HepG2 (cell line): ENCODE results near the gene GIMAP4. TPM values are rescaled to one million over a fixed set of nuclear protein-coding genes. Genes with fewer than 3 reads are reported as not detected.

ENCODE experiments used
- ATAC-seq: fragments of 200-7000 bp; cut with Tn5 transposase; 3 replicates; pipeline ENCODE4 v1.9.1; 2020; ENCODE audit warnings: mild to moderate bottlenecking, moderate library complexity
- BruUV-seq: library from RNA; stranded (reverse); fragments of 400-500 nt; replicated peaks from 2 replicates; lab custom pipeline; 2021; lab: Mats Ljungman, UMichigan
- CTCF ChIA-PET: fragments of 300-600 bp; formaldehyde crosslinking; extraction: SDS; loops from one replicate; lab custom pipeline; 2021; ENCODE audit warnings: low total read pairs, inconsistent platforms, low intra/inter-chr PET ratio; lab: Yijun Ruan, JAX
- POLR2A ChIA-PET: fragments of 350-600 bp; sonication (Branson Sonifier 250); formaldehyde crosslinking; loops from one replicate; lab custom pipeline; 2020; ENCODE audit warnings: antibody characterized with exemption, inconsistent platforms; lab: Yijun Ruan, JAX
- DNase-seq: peaks from one replicate; pipeline ENCODE4 v3.0.0-alpha.2; 2015; ENCODE audit warnings: low spot score
- FAIRE-seq: peaks from 3 replicates; lab custom pipeline; 2011; peaks lifted over from hg19 to GRCh38; lab: Jason Lieb, UNC
- H2AFZ ChIP-seq: one replicate; pipeline ENCODE4 v1.6.1; 2011; ENCODE audit warnings: low read length, inconsistent platforms
- H3K27ac ChIP-seq: fragments of 300-600 bp; 3 replicates; pipeline ENCODE4 v1.8.0; 2011; ENCODE audit warnings: mixed run types, mild to moderate bottlenecking, mixed read lengths, low read length, inconsistent platforms; ENCODE audit not compliant: insufficient read depth; ENCODE audit errors: extremely low read length
- H3K27me3 ChIP-seq, 2 experiments: fragments of 200-600 bp in 1 of 2; 2 replicates in 1 of 2; 3 replicates in 1 of 2; pipeline versions ENCODE4 v1.6.0 to v1.8.0; 2011; ENCODE audit warnings: low read length in 2 of 2, mild to moderate bottlenecking in 2 of 2, moderate library complexity in 2 of 2, inconsistent platforms in 1 of 2; ENCODE audit not compliant: insufficient read depth in 2 of 2, control insufficient read depth in 1 of 2
- H3K36me3 ChIP-seq, 2 experiments: fragments of 200-600 bp in 1 of 2; replicated peaks in 1 of 2; 2 replicates in 1 of 2; 3 replicates in 1 of 2; pipeline versions ENCODE4 v1.5.1 to v1.8.0; 2011; ENCODE audit warnings: low read length in 2 of 2, inconsistent platforms in 1 of 2; ENCODE audit not compliant: insufficient read depth in 2 of 2, control insufficient read depth in 1 of 2
- H3K4me1 ChIP-seq: 2 replicates; pipeline ENCODE4 v1.5.1; 2012; ENCODE audit warnings: low read length, inconsistent platforms; ENCODE audit not compliant: insufficient read depth
- H3K4me2 ChIP-seq: 2 replicates; pipeline ENCODE4 v1.6.0; 2011; ENCODE audit warnings: low read depth, low read length, inconsistent platforms
- H3K4me3 ChIP-seq, 3 experiments: fragments of 200-600 bp in 1 of 3; sonication (generic), shearing (Covaris generic) in 1 of 3; replicated peaks in 1 of 3; 2 replicates each; pipeline ENCODE4 v1.5.1; 2011 to 2016; ENCODE audit warnings: low read length in 3 of 3, inconsistent platforms in 2 of 3, low read depth in 2 of 3, mild to moderate bottlenecking in 2 of 3, control low read depth in 1 of 3, mixed read lengths in 1 of 3; ENCODE audit not compliant: insufficient read depth in 1 of 3
- H3K79me2 ChIP-seq: one replicate; pipeline ENCODE4 v1.6.1; 2011; ENCODE audit warnings: low read length, inconsistent platforms; ENCODE audit not compliant: insufficient read depth
- H3K9ac ChIP-seq: 2 replicates; pipeline ENCODE4 v1.6.0; 2011; ENCODE audit warnings: mild to moderate bottlenecking, low read depth, low read length, inconsistent platforms; ENCODE audit not compliant: insufficient read depth
- H3K9me3 ChIP-seq: 2 replicates; pipeline ENCODE4 v1.5.1; 2012; ENCODE audit warnings: mild to moderate bottlenecking, low read length
- H4K20me1 ChIP-seq: 2 replicates; pipeline ENCODE4 v1.6.0; 2011; ENCODE audit warnings: inconsistent platforms, mild to moderate bottlenecking, low read length, moderate library complexity; ENCODE audit not compliant: insufficient read depth
- BORCS8-MEF2B ChIP-seq: sonication (generic); formaldehyde crosslinking; IDR thresholded peaks from 2 replicates; pipeline ENCODE4 v1.8.0; 2022; ENCODE audit warnings: mild to moderate bottlenecking, missing genetic modification reagents
- GABPA ChIP-seq, 2 experiments: IDR thresholded peaks; 2 replicates each; pipeline ENCODE4 v1.6.1; 2011 to 2016; ENCODE audit warnings: low read depth in 2 of 2, low read length in 1 of 2, missing biosample characterization in 1 of 2, missing genetic modification characterization in 1 of 2
- GATAD2A ChIP-seq: IDR thresholded peaks from 2 replicates; pipeline ENCODE4 v1.6.1; 2016
- KLF11 ChIP-seq: IDR thresholded peaks from 2 replicates; pipeline ENCODE4 v1.6.1; 2016; ENCODE audit warnings: missing compliant biosample characterization
- SP1 ChIP-seq, 2 experiments: fragments of 450-650 bp in 1 of 2; sonication (generic) in 1 of 2; formaldehyde crosslinking in 1 of 2; IDR thresholded peaks; 2 replicates each; pipeline versions ENCODE4 v1.4.0 to v1.6.1; 2016 to 2020; ENCODE audit warnings: missing genetic modification reagents in 1 of 2
- XBP1 ChIP-seq: sonication (generic); formaldehyde crosslinking; IDR thresholded peaks from 2 replicates; pipeline ENCODE4 v1.5.0; 2020; ENCODE audit warnings: missing genetic modification reagents
- ZBTB4 ChIP-seq: sonication (generic); formaldehyde crosslinking; IDR thresholded peaks from 2 replicates; pipeline ENCODE4 v1.4.0; 2020; ENCODE audit warnings: missing genetic modification reagents, mild to moderate bottlenecking, borderline replicate concordance
- ZNF614 ChIP-seq: IDR thresholded peaks from 2 replicates; pipeline ENCODE4 v1.6.1; 2018; ENCODE audit warnings: missing biosample characterization, missing genetic modification reagents, inconsistent platforms, borderline replicate concordance
- ZNF710 ChIP-seq: sonication (generic); formaldehyde crosslinking; IDR thresholded peaks from 2 replicates; pipeline ENCODE4 v1.5.0; 2020; ENCODE audit warnings: mild to moderate bottlenecking, missing genetic modification reagents, borderline replicate concordance
- ZSCAN5A ChIP-seq: sonication (generic); formaldehyde crosslinking; IDR thresholded peaks from 2 replicates; pipeline ENCODE4 v1.8.0; 2022; ENCODE audit warnings: mild to moderate bottlenecking, missing genetic modification reagents, borderline replicate concordance
- WGBS: methylation state at CpG from one replicate; pipeline ENCODE4 v1.1.6; 2017; ENCODE audit warnings: low lambda C conversion rate; 5-methylcytosine and 5-hydroxymethylcytosine counted together
- in situ Hi-C: cut with HindIII; loops from 2 replicates; pipeline ENCODE4 v1.10.0; 2017; ENCODE audit warnings: low pct_unique_long_range_greater_than_20kb; ENCODE audit not compliant: extremely low pct_ligation_motif_present
- intact Hi-C: fragments of 100-400 bp; cut with micrococcal nuclease; formaldehyde crosslinking; loops from one replicate; pipeline ENCODE4 v1.10.0; 2022; ENCODE audit not compliant: unreplicated experiment
- polyA plus RNA-seq, 8 experiments: library from polyadenylated mRNA; depleted of rRNA in 3 of 8; stranded (reverse) in 7 of 8; unstranded in 1 of 8; fragments of >200 nt; fragmentation: Illumina TruSeq in 4 of 8; extraction: Trizol in 4 of 8; gene quantifications; 2 replicates each; pipeline versions ENCODE4 v1.2.1 to v1.2.3, GENCODE V29; 2011 to 2016; ENCODE audit warnings: low read depth in 4 of 8, missing spikeins in 1 of 8, mixed read lengths in 1 of 8; ENCODE audit not compliant: insufficient read depth in 1 of 8
- total RNA-seq, 5 experiments: library from RNA; depleted of rRNA; stranded (reverse); fragments of >200 nt; fragmentation: Illumina TruSeq; extraction: Trizol; gene quantifications; 2 replicates each; pipeline ENCODE4 v1.2.3, GENCODE V29; 2016; ENCODE audit warnings: low read depth in 1 of 5

GIMAP4 gene
- total and polyA plus RNA-seq, 2 of the 13 experiments (the other 11 are each of a cell fraction or from before 2014, with no cell fraction given), result not detected

GRCh38 chr7:150567169-150567568 is at the start of gene GIMAP4 (continued):
- TF ChIP-seq ZBTB4 (CRISPR knock-in tag) (no peak), GATAD2A (CRISPR knock-in tag) (no peak), BORCS8-MEF2B (CRISPR knock-in tag) (no peak), SP1 (IDR thresholded peaks at IDR 0.05) (no peak), SP1 (CRISPR knock-in tag; IDR thresholded peaks at IDR 0.05) (no peak), KLF11 (CRISPR knock-in tag) (no peak), ZSCAN5A (no peak)

- H3K4me3 ChIP-seq, result no peak overlapping the region
- TF ChIP-seq XBP1 (CRISPR knock-in tag) (no peak), ZNF614 (CRISPR knock-in tag) (no peak), ZNF710 (no peak), GABPA (IDR thresholded peaks at IDR 0.05; ENCODE audit: low read depth, low read length) (no peak), GABPA (CRISPR knock-in tag; IDR thresholded peaks at IDR 0.05; ENCODE audit: low read depth) (no peak)
- CTCF ChIA-PET, result no interaction called here
- FAIRE-seq (no peak), DNase-seq (no peak), ATAC-seq (no peak)
- in situ Hi-C loops, result no loop called here
- H3K79me2 ChIP-seq, result no peaks in the 10 kb centered on the region
- H3K4me1 ChIP-seq, result no peaks in the 10 kb centered on the region
- H3K27ac ChIP-seq, result no peak overlapping the region
- H3K9me3 ChIP-seq, result no peaks in the 10 kb centered on the region
- no peak overlapping the region for H2AFZ ChIP-seq
- BruUV-seq, result no TSS peak
- POLR2A ChIA-PET, result no interaction called here
- H3K4me2 ChIP-seq, result no peak overlapping the region
- no peaks in the 10 kb centered on the region for H3K36me3 ChIP-seq
- WGBS, result 63% methylated on average over 2 of the region's 2 CpGs
- intact Hi-C loops, result no loop called here
- H4K20me1 ChIP-seq, result no peaks in the 10 kb centered on the region
- no peak overlapping the region for H3K9ac ChIP-seq
- peaks cover 0 to 11% of the 10 kb centered on the region in 2 experiments; a peak in 1 of 5 replicates for H3K27me3 ChIP-seq
Measured at GRCh38 chr7:150519310-150519709, 47.9 kb upstream of the GIMAP4 start.
